Stomach (tissue), 9 donors: Measurements from ENCODE around the gene FCRLB. TPM values are rescaled to one million over a fixed set of nuclear protein-coding genes. Genes with fewer than 3 reads are reported as not detected.

ENCODE experiments used
- DNase-seq, 2 donors: peaks; one replicate each; pipeline versions ENCODE4 v3.0.0 to v3.0.0-alpha.2; 2013 to 2019
- H3K27ac ChIP-seq, 5 donors: fragments of 200-600 bp in 4 of 5; sonication (generic) in 4 of 5; one replicate each; pipeline ENCODE4 v1.5.1; 2013 to 2019; ENCODE audit warnings: mild to moderate bottlenecking in 1 of 5, moderate library complexity in 1 of 5
- H3K27me3 ChIP-seq, 3 donors: fragments of 200-600 bp; sonication (generic); one replicate each; pipeline ENCODE4 v1.5.1; 2017 to 2019; ENCODE audit warnings: mixed run types in 1 of 3
- H3K36me3 ChIP-seq, 4 donors: fragments of 200-600 bp; sonication (generic); 1 replicate in 3 of 4; 2 replicates in 1 of 4; pipeline ENCODE4 v1.5.1; 2016 to 2019
- H3K4me1 ChIP-seq, 4 donors: fragments of 200-600 bp; sonication (generic); one replicate each; pipeline ENCODE4 v1.5.1; 2016 to 2019
- H3K4me3 ChIP-seq, 4 donors: fragments of 200-600 bp; sonication (generic) in 3 of 4; one replicate each; pipeline ENCODE4 v1.5.1; 2016 to 2019; ENCODE audit warnings: mild to moderate bottlenecking in 1 of 4
- H3K9me3 ChIP-seq, 4 donors: fragments of 200-600 bp; sonication (generic); one replicate each; pipeline ENCODE4 v1.5.1; 2016 to 2019
- EP300 ChIP-seq: sonication (generic); formaldehyde crosslinking; IDR thresholded peaks from one replicate; pipeline ENCODE4 v1.6.1; 2017; ENCODE audit warnings: antibody characterized with exemption
- POLR2A ChIP-seq, 4 donors: fragments of 450-650 bp; IDR thresholded peaks; one replicate each; pipeline ENCODE4 v1.6.1; 2016; ENCODE audit warnings: antibody characterized with exemption in 4 of 4, control low read depth in 2 of 4, mild to moderate bottlenecking in 1 of 4, moderate library complexity in 1 of 4
- POLR2AphosphoS5 ChIP-seq, 3 donors: sonication (generic); formaldehyde crosslinking; IDR thresholded peaks; one replicate each; pipeline ENCODE4 v1.6.1; 2016; ENCODE audit warnings: antibody characterized with exemption in 3 of 3
- WGBS, 5 donors: extraction: QIAGEN DNeasy Blood & Tissue Kit in 3 of 5; methylation state at CpG; one replicate each; pipeline versions ENCODE4 v1.1.5 to v1.1.7; 2013 to 2018; 5-methylcytosine and 5-hydroxymethylcytosine counted together
- intact Hi-C: fragments of 100-400 bp; cut with DNase I; formaldehyde crosslinking; loops from one replicate; pipeline ENCODE4 v1.15.1; 2023; ENCODE audit warnings: low total_unique reads
- polyA plus RNA-seq, 3 donors: library from polyadenylated mRNA; stranded (reverse); fragments of 200-250 nt; gene quantifications; one replicate each; pipeline ENCODE4 v1.2.3, GENCODE V29; 2013
- total RNA-seq, 5 donors: library from RNA; depleted of rRNA; stranded (reverse); fragments of >200 nt; gene quantifications; one replicate each; pipeline versions ENCODE4 v1.1.0 to v1.2.3, GENCODE V29; 2014 to 2016
- TF ChIP-seq, protein P1 (sequence below), 7 experiments: fragments of 450-650 bp in 4 of 7; fragments of 200-600 bp in 3 of 7; sonication (generic) in 3 of 7; IDR thresholded peaks; one replicate each; pipeline ENCODE4 v1.5.1; 2016 to 2019; ENCODE audit warnings: antibody characterized with exemption in 7 of 7, control low read depth in 2 of 7, mild to moderate bottlenecking in 1 of 7
- donor health status: healthy with polysubstance abuse.
- donor health status: Bipolar disorder and iron deficiency.
- donor health status: healthy.

The FCRLB gene
- total and polyA plus RNA-seq, 8 donors = 0.30 to 3.8 (median 0.62) TPM; not detected in 4

- 31 to 41% (median 37%) methylated on average over 4 of the region's 4 CpGs for WGBS, 5 donors
- peaks cover 0 to 31% (median 0%) of the 10 kb centered on the region in 3 donors for H3K27me3 ChIP-seq
- no peak for DNase-seq
- intact Hi-C loops = no loop called here
- no peak overlapping the region for H3K27ac ChIP-seq
- TF ChIP-seq POLR2A (IDR thresholded peaks at IDR 0.05) (no peak), EP300 (no peak), POLR2AphosphoS5 (IDR thresholded peaks at IDR 0.05) (no peak)
- TF ChIP-seq, protein P1, sequence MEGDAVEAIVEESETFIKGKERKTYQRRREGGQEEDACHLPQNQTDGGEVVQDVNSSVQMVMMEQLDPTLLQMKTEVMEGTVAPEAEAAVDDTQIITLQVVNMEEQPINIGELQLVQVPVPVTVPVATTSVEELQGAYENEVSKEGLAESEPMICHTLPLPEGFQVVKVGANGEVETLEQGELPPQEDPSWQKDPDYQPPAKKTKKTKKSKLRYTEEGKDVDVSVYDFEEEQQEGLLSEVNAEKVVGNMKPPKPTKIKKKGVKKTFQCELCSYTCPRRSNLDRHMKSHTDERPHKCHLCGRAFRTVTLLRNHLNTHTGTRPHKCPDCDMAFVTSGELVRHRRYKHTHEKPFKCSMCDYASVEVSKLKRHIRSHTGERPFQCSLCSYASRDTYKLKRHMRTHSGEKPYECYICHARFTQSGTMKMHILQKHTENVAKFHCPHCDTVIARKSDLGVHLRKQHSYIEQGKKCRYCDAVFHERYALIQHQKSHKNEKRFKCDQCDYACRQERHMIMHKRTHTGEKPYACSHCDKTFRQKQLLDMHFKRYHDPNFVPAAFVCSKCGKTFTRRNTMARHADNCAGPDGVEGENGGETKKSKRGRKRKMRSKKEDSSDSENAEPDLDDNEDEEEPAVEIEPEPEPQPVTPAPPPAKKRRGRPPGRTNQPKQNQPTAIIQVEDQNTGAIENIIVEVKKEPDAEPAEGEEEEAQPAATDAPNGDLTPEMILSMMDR (IDR thresholded peaks at IDR 0.05) = no peak
- peaks cover 0 to 5% (median 0%) of the 10 kb centered on the region in 4 donors for H3K4me1 ChIP-seq
- H3K36me3 ChIP-seq = no peaks in the 10 kb centered on the region
- no peak overlapping the region for H3K4me3 ChIP-seq
- no peaks in the 10 kb centered on the region for H3K9me3 ChIP-seq
Measured at GRCh38 chr1:161736335-161736969, 15.1 kb downstream of the FCRLB start.

DNA sequence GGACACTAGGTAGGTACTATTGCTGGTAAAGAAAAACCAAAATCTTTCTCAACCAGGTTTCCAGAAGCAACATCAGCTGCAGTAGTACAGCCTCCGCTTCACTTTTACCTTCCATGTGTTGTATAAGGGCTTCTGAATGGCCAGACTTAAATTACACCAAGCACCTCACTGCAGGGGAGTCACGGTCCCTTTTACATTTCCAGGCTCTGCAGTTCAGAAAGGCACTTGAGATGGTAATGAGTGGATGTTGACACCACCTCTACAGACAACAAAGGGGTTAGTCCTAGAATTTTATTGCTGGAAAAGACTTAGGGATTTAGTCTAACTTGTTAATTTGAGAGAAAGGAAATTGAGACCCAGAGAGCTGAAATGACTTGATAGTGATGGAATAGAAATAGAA is 16.3 kb downstream of the FCRLB start:
- DNase-seq = no peak
- Histone ChIP-seq H3K36me3 (no peaks in the 10 kb centered on the region), H3K9me3 (no peaks in the 10 kb centered on the region), H3K4me1 (peaks cover 0 to 9% (median 0%) of the 10 kb centered on the region in 4 donors), H3K27me3 (peaks cover 0 to 31% (median 0%) of the 10 kb centered on the region in 3 donors), H3K4me3 (no peak overlapping the region), H3K27ac (no peak overlapping the region)
- no peak for TF ChIP-seq POLR2A (IDR thresholded peaks at IDR 0.05)
- TF ChIP-seq EP300 = no peak
- TF ChIP-seq, protein P1 (IDR thresholded peaks at IDR 0.05) = no peak
- no peak for TF ChIP-seq POLR2AphosphoS5 (IDR thresholded peaks at IDR 0.05)
- intact Hi-C loops = no loop called here
- WGBS, 5 donors = 63 to 86% (median 81%) methylated on average over 2 of the region's 2 CpGs

DNA sequence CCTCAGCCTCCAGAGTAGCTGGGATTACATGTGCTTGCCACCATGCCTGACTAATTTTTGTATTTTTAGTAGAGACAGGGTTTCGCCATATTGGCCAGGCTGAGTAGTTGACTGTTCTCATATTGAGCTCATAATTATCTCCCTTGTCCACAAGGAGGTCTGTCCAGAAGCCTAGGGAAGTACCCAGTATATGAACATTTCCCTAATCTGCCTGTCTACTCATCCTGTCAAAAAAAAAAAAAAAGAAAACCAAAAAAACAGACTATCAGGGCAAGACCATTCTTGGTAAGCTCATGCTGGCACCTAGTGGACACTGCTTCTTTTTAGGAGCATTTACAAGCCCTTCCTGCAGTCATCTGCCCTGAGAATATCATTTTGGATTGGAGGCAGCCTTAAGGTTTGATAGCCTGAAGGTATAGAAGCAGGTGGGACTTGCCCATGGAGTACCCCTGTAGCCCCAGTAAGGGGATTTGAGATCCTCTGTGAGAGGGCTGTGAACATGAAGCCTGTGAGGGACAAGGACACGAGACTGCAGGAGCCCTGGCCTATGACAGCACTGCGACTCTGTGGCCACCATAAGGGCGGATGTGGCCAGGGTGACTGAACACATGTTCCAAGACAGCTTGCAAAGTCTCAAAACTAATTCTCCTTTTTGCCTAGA is 17.4 kb downstream of the FCRLB start:
- H3K9me3 ChIP-seq = no peaks in the 10 kb centered on the region
- peaks cover 0 to 14% (median 3%) of the 10 kb centered on the region in 4 donors for H3K4me1 ChIP-seq
- H3K27ac ChIP-seq = peak overlapping the region in 3 of 5 donors; percentile 0 to 64 (median 63)
- intact Hi-C loops = no loop called here
- H3K4me3 ChIP-seq = no peak overlapping the region
- 70 to 89% (median 76%) methylated on average over 4 of the region's 4 CpGs for WGBS, 5 donors
- DNase-seq = peak; percentile 55 to 62
- no peaks in the 10 kb centered on the region for H3K36me3 ChIP-seq
- TF ChIP-seq, protein P1 (IDR thresholded peaks at IDR 0.05) = peak in 2 of 7 experiments; percentile 25 to 42
- no peak for TF ChIP-seq POLR2AphosphoS5 (IDR thresholded peaks at IDR 0.05)
- peaks cover 0 to 31% (median 0%) of the 10 kb centered on the region in 3 donors for H3K27me3 ChIP-seq

DNA sequence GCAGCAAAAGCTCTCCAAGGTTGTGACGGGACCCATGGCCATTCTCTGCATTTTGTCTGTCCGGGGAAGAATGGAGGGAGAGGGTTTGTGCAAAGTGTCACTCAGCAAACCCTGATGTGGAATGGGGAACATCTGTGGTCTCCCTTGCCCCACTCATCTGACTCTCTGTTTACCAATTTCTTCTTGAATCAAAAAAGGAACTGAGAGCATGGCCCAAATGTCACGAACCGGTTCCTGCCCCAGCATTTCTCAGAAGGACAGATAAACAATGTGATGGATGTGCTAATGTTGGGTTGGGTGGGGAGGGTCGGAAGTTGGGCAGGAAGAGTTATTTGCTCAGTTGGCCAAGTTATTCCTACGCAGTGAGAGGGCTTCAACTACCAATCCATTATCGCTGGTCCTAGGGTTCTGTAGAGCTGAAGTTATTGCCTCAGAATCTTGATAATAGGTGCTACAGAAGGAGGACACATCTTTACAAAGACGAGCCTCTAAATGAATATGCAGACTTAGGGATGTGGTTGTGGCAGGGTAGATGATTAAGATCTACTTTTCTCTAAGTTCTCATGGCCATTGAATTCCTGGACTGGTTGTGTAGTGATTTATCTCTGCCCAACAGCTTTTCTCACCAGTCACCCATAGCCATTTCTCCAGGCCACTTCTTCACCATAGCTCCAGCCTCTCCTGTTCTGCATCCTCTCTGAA is 18.7 kb downstream of the FCRLB start:
- no peak for DNase-seq

More for the DNA sequence above, 18.7 kb downstream of the FCRLB start:
- peaks cover 0 to 19% (median 3%) of the 10 kb centered on the region in 4 donors for H3K4me1 ChIP-seq
- peaks cover 0 to 31% (median 0%) of the 10 kb centered on the region in 3 donors for H3K27me3 ChIP-seq
- no peaks in the 10 kb centered on the region for H3K36me3 ChIP-seq
- 43 to 57% (median 52%) methylated on average over 8 of the region's 8 CpGs for WGBS, 5 donors
- no peaks in the 10 kb centered on the region for H3K9me3 ChIP-seq
- no peak overlapping the region for H3K4me3 ChIP-seq
- intact Hi-C loops = loop anchor here (10.0 kb wide), 2 partner anchors 95 to 255 kb away; no protein-coding TSS in a partner anchor
- peak overlapping the region in 3 of 5 donors; percentile 36 to 64 (median 63) for H3K27ac ChIP-seq
- TF ChIP-seq POLR2A (IDR thresholded peaks at IDR 0.05) (no peak), EP300 (no peak), POLR2AphosphoS5 (IDR thresholded peaks at IDR 0.05) (no peak)
- TF ChIP-seq, protein P1 (IDR thresholded peaks at IDR 0.05) = no peak
